Retinal pigment epithelial cell (primary cell): ENCODE measurements around the gene HIPK2.

ENCODE experiments used
- DNase-seq: peaks from one replicate; pipeline ENCODE4 v3.0.0-alpha.2; 2010; ENCODE audit warnings: low read depth
- H3K4me3 ChIP-seq: 2 replicates; pipeline ENCODE4 v1.5.1; 2011; ENCODE audit warnings: mild to moderate bottlenecking, low read length, control low read depth, moderate library complexity
- TF ChIP-seq, protein P1 (sequence below): conservative IDR thresholded peaks from 2 replicates; pipeline ENCODE4 v1.5.1; 2011; ENCODE audit warnings: low read depth, low read length, control low read depth, inconsistent platforms

The HIPK2 gene

DNA sequence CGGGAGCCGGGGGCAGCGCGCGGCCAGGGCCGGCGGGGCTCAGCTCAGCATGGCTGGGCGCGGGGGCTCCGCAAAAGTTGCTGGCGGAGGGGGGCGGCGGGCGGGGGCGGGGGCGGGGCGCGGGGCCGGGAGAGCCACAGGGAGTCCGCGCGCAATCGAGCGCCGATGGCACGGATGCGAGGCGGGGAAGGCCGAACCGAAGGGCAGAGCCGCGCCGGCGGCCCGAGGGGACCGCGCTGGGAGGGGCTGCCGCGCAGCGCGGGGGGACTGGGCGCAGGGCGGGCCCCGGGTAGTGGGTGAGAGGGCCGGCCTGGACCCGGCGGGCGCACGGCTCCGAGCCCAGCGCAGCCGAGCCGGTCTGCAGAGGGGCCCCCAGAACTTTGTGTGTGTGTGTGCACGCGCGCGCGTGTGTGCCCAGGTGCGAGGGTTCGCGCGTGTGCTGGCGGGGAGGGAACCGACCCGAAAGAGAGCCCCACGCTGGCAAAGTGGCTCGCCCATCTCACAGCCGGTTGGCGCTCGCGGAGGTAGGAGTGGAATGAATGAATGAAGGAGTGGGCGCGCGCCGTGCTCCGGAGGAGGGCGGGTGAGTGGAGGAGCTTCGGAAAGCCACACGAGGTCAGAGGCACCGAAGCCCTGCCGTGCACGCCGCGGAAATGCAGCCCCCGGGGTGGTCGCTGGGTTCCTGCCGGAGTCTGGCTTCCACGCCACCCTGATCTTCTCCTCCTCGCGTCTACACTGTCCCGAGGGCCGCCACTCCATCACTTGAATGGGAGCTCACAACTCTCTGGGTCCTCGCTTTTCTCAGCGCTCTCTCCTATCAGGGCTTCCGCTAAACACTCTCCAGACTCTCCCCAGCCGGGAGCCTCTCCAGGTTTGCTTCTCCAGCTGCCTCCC, at the start of gene HIPK2:
Gene HIPK2 (minus strand): TSS at position 51 of the 894 bp plus-strand sequence. CDS start 375 bp downstream, outside the sequence.
- H3K4me3 ChIP-seq: peak within 1 kb of the TSS; percentile 86
- no peak for DNase-seq
- TF ChIP-seq, protein P1, sequence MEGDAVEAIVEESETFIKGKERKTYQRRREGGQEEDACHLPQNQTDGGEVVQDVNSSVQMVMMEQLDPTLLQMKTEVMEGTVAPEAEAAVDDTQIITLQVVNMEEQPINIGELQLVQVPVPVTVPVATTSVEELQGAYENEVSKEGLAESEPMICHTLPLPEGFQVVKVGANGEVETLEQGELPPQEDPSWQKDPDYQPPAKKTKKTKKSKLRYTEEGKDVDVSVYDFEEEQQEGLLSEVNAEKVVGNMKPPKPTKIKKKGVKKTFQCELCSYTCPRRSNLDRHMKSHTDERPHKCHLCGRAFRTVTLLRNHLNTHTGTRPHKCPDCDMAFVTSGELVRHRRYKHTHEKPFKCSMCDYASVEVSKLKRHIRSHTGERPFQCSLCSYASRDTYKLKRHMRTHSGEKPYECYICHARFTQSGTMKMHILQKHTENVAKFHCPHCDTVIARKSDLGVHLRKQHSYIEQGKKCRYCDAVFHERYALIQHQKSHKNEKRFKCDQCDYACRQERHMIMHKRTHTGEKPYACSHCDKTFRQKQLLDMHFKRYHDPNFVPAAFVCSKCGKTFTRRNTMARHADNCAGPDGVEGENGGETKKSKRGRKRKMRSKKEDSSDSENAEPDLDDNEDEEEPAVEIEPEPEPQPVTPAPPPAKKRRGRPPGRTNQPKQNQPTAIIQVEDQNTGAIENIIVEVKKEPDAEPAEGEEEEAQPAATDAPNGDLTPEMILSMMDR: no peak

DNA sequence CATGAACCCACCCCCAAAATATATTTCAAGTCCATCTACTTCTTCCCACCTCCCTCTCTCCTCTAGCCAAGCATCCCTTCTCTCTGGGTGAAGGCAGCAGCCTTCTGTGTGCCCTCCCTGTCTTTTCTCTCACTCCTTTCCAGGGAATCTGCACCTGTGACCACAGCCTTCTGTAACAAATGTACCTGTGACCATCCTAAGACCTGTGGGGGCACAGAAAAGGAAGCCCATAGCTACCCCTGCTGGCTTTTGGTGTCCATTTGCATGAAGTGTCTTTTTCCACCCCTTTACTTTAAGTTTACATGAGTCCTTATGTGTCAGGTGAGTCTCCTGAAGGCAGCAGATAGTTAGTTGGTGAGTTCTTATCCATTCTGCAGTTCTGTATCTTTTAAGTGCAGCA, 49.2 kb upstream of the HIPK2 start:
- no peak overlapping the region for H3K4me3 ChIP-seq
- TF ChIP-seq, protein P1: no peak
- DNase-seq: no peak

DNA sequence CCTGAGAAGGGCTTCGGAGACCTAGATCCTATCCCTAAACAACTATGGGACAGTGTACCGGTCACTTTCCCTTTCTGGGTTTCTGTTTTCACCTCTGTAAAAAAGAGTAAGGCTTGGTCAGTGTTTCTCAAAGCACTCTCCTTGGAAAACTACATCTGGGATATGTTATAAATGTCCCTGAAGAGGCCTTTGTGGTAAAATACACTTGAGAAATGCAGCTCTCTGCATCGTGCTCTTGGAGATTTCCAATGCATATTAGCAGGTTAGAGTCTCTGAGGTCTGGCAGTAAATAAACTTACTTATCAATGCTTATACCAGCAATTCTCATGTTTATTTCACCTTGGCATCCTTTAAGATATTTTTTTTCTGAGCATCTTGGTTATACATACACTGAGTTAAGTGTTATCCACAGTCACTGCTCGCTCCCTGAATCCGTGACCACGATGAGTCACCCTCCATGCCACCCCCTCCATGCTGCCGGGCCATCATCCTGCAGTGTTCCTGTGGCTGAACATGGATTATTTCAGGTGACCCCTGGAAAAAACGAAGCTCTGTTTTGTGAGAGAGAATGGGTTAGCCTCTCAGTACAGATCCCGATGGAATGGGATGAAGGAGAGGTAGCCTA, 48.0 kb upstream of the HIPK2 start:
- peak; percentile 36 for DNase-seq
- no peak overlapping the region for H3K4me3 ChIP-seq
- TF ChIP-seq, protein P1: no peak

DNA sequence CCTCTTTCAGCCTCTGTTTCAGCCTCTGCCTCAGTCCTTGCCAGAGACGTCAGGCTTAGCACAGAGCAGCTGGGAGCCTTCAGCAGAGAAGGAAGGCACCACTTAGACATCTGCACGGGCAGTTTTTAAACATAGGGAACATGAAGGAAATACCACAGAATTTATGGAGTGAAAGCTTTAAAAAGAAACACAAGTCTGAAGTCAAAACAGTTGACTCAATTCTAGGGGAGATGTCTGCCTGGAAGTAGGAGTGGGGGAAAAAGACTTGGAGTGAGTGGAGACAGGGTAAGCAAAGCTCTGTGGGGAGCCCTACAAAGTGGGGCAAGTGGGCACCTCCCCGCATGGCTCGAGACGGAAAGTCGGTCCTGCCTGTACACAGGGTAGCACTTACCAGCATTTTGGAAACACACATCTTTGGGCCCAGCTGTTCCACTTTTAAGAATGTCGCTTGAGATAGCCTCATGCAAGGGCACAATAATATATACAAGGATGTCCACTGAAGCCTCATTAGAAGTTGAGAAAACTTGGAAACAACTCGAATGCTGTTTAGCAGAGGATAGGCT, 46.2 kb upstream of the HIPK2 start:
- H3K4me3 ChIP-seq: no peak overlapping the region
- DNase-seq: no peak
- TF ChIP-seq, protein P1: no peak

DNA sequence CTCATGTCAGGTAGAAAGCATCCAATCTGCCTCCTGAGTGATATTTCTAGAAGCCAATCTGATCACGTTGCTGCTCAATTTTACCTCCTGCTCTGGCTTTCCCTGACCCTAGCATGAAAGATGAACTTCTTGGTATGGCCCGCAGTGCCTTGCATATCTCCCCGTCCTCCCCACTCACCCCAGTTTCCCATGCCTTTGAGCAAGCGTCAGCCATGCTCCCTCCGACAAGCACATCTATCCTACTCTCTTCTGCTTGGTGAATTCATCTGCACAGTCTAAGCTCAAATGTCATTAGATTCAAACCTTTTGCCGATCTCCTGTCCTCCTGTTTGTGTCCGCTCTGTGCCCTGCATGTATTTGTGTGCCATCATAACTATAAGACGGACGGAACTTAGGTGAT, 45.1 kb upstream of the HIPK2 start:
- no peak overlapping the region for H3K4me3 ChIP-seq
- TF ChIP-seq, protein P1: no peak
- no peak for DNase-seq

DNA sequence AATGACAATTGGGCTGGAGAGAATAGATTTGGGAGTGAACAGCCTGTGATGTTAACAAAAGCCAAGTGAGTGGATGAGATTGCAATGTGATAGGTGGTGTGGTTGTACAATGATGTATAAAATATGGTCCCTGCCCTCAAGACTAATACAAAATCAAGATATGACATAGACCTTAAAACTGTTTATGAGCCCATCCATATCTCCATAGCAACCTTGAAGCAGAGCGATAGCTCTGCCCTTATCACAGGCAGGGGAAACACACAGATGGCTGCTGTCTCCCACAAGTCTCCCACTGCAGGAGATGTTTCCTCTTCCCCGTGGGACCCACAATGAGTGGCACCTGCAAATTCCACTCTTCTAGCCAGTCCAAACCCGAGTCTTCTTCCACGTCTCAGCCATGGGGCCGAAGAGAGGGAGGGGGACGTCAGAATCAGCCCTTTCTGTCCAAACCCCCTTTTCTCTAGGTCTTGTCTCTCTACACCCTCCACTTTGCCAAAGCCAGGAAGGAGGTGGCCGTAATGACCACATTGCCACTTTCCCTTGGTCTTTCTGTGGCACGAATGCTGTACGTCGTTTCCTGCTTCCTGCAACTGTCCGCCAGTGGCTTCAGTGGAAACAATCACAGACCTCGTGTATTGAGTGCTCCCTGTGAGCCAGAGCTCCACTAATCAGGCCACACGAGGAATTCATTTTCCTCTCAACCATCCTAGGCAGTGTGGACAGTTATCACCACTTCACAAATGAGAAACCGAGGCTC, 43.7 kb upstream of the HIPK2 start:
- no peak for DNase-seq
- TF ChIP-seq, protein P1: no peak
- H3K4me3 ChIP-seq: no peak overlapping the region
